C4-2B (cell line): ENCODE results near the gene ROPN1.

ENCODE experiments used
- ZFX ChIP-seq: fragments of 450-650 bp; IDR thresholded peaks from 2 replicates; pipeline ENCODE4 v1.6.1; 2017
- TF ChIP-seq, protein P1 (sequence below): fragments of 450-650 bp; conservative IDR thresholded peaks from 2 replicates; pipeline ENCODE4 v1.5.1; 2017; ENCODE audit warnings: mild to moderate bottlenecking

DNA sequence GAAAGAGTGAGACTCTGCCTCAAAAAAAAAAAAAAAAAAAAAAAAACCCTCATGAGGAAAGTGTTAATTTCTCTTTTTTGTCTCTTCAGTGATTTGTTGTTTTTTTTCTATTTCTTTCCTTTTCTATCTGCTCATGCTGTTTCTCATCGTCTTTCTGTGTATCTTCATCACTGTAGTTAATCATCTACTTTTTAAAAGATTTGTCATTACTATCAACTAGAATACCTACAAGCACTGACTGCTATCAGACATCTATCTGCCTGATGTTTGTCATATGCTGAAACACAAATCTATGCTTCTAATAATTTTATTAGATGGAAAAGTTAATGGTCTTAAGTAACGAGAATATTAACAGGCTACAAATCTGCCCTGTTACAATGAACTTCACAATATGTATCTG lies 57.7 kb downstream of the ROPN1 start:
- TF ChIP-seq, protein P1, sequence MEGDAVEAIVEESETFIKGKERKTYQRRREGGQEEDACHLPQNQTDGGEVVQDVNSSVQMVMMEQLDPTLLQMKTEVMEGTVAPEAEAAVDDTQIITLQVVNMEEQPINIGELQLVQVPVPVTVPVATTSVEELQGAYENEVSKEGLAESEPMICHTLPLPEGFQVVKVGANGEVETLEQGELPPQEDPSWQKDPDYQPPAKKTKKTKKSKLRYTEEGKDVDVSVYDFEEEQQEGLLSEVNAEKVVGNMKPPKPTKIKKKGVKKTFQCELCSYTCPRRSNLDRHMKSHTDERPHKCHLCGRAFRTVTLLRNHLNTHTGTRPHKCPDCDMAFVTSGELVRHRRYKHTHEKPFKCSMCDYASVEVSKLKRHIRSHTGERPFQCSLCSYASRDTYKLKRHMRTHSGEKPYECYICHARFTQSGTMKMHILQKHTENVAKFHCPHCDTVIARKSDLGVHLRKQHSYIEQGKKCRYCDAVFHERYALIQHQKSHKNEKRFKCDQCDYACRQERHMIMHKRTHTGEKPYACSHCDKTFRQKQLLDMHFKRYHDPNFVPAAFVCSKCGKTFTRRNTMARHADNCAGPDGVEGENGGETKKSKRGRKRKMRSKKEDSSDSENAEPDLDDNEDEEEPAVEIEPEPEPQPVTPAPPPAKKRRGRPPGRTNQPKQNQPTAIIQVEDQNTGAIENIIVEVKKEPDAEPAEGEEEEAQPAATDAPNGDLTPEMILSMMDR = no peak
- TF ChIP-seq ZFX = no peak
